NT2/D1 (cell line): ENCODE measurements around the gene EIF5.

Experiments
- DNase-seq: peaks from one replicate; pipeline ENCODE4 v3.0.0-alpha.2; 2011; ENCODE audit warnings: low read depth, low spot score
- H3K27me3 ChIP-seq: 2 replicates; pipeline ENCODE4 v1.6.0; 2011; ENCODE audit warnings: mild to moderate bottlenecking; ENCODE audit not compliant: insufficient read length, insufficient read depth
- H3K36me3 ChIP-seq: 2 replicates; pipeline ENCODE4 v1.6.1; 2011; ENCODE audit warnings: mild to moderate bottlenecking, low read length, mixed read lengths; ENCODE audit not compliant: insufficient read depth, insufficient read length
- H3K4me1 ChIP-seq: 2 replicates; pipeline ENCODE4 v1.5.1; 2011; ENCODE audit not compliant: insufficient read depth, insufficient read length
- H3K4me3 ChIP-seq: 2 replicates; pipeline ENCODE4 v1.5.1; 2011; ENCODE audit warnings: low read depth; ENCODE audit not compliant: insufficient read length
- H3K9ac ChIP-seq: 2 replicates; pipeline ENCODE4 v1.6.0; 2011; ENCODE audit warnings: low read depth; ENCODE audit not compliant: insufficient read length
- H3K9me3 ChIP-seq: 2 replicates; pipeline ENCODE4 v1.5.1; 2011; ENCODE audit warnings: mild to moderate bottlenecking, low read length; ENCODE audit not compliant: insufficient read depth
- SUZ12 ChIP-seq: IDR thresholded peaks from 2 replicates; pipeline ENCODE4 v1.6.1; 2011; ENCODE audit not compliant: insufficient read length, insufficient read depth; ENCODE audit errors: extremely low read depth
- YY1 ChIP-seq: IDR thresholded peaks from 2 replicates; pipeline ENCODE4 v1.6.1; 2011; ENCODE audit not compliant: insufficient read length, insufficient read depth
- ZNF274 ChIP-seq: IDR thresholded peaks from 2 replicates; pipeline ENCODE4 v1.6.1; 2011; ENCODE audit warnings: mild to moderate bottlenecking, low read depth, low read length

The EIF5 gene

GRCh38 chr14:103311171-103311997 lies 22.7 kb upstream of the EIF5 start:
- TF ChIP-seq ZNF274 (no peak), SUZ12 (no peak), YY1 (no peak)

GRCh38 chr14:103312006-103312635 lies 21.9 kb upstream of the EIF5 start:
- Histone ChIP-seq H3K4me1 (no peaks in the 10 kb centered on the region), H3K4me3 (no peak overlapping the region), H3K27me3 (no peaks in the 10 kb centered on the region), H3K9me3 (no peaks in the 10 kb centered on the region), H3K9ac (no peak overlapping the region), H3K36me3 (no peaks in the 10 kb centered on the region)
- DNase-seq: no peak
- no peak for TF ChIP-seq ZNF274

More at GRCh38 chr14:103311171-103311997, 22.7 kb upstream of the EIF5 start:
- H3K27me3 ChIP-seq: no peaks in the 10 kb centered on the region
- no peaks in the 10 kb centered on the region for H3K9me3 ChIP-seq
- H3K4me3 ChIP-seq: no peak overlapping the region
- H3K4me1 ChIP-seq: no peaks in the 10 kb centered on the region
- H3K9ac ChIP-seq: no peak overlapping the region
- no peak for DNase-seq
- H3K36me3 ChIP-seq: no peaks in the 10 kb centered on the region

GRCh38 chr14:103313704-103314103 lies 20.3 kb upstream of the EIF5 start:
- H3K4me1 ChIP-seq: no peaks in the 10 kb centered on the region
- no peak overlapping the region for H3K9ac ChIP-seq
- H3K9me3 ChIP-seq: no peaks in the 10 kb centered on the region
- H3K4me3 ChIP-seq: no peak overlapping the region
- no peak for TF ChIP-seq ZNF274
- H3K36me3 ChIP-seq: no peaks in the 10 kb centered on the region
- H3K27me3 ChIP-seq: no peaks in the 10 kb centered on the region
- DNase-seq: no peak

GRCh38 chr14:103314496-103315277 lies 19.4 kb upstream of the EIF5 start:
- DNase-seq: no peak
- no peak for TF ChIP-seq ZNF274
- TF ChIP-seq SUZ12: no peak
- no peak for TF ChIP-seq YY1
- H3K36me3 ChIP-seq: no peaks in the 10 kb centered on the region
- no peaks in the 10 kb centered on the region for H3K27me3 ChIP-seq
- H3K4me1 ChIP-seq: peaks cover 3% of the 10 kb centered on the region
- H3K9me3 ChIP-seq: no peaks in the 10 kb centered on the region
- H3K9ac ChIP-seq: no peak overlapping the region
- H3K4me3 ChIP-seq: no peak overlapping the region

GRCh38 chr14:103315351-103315911 lies 18.6 kb upstream of the EIF5 start:
- no peak overlapping the region for H3K4me3 ChIP-seq
- H3K9ac ChIP-seq: no peak overlapping the region
- H3K36me3 ChIP-seq: no peaks in the 10 kb centered on the region
- no peaks in the 10 kb centered on the region for H3K27me3 ChIP-seq
- no peaks in the 10 kb centered on the region for H3K9me3 ChIP-seq
- no peak for TF ChIP-seq SUZ12
- no peak for TF ChIP-seq ZNF274
- no peak for TF ChIP-seq YY1
- DNase-seq: no peak
- peaks cover 3% of the 10 kb centered on the region for H3K4me1 ChIP-seq

- no peak overlapping the region for H3K9ac ChIP-seq
- no peak for DNase-seq
- TF ChIP-seq ZNF274: no peak
- no peak for TF ChIP-seq YY1
- no peak for TF ChIP-seq SUZ12
- no peaks in the 10 kb centered on the region for H3K36me3 ChIP-seq
- no peak overlapping the region for H3K4me3 ChIP-seq
- H3K27me3 ChIP-seq: no peaks in the 10 kb centered on the region
- no peaks in the 10 kb centered on the region for H3K9me3 ChIP-seq
- H3K4me1 ChIP-seq: peaks cover 3% of the 10 kb centered on the region
Observed at GRCh38 chr14:103315941-103316340, 18.1 kb upstream of the EIF5 start.

GRCh38 chr14:103316721-103317121 lies 17.3 kb upstream of the EIF5 start:
- Histone ChIP-seq H3K27me3 (no peaks in the 10 kb centered on the region), H3K4me3 (no peak overlapping the region), H3K9ac (no peak overlapping the region), H3K4me1 (peaks cover 3% of the 10 kb centered on the region), H3K36me3 (no peaks in the 10 kb centered on the region), H3K9me3 (no peaks in the 10 kb centered on the region)
- DNase-seq: no peak
- TF ChIP-seq SUZ12: no peak
- TF ChIP-seq YY1: no peak
- no peak for TF ChIP-seq ZNF274
